Vagina (tissue), 2 donors: ENCODE results near the gene CRIP3. TPM values are rescaled to one million over a fixed set of nuclear protein-coding genes. Genes with fewer than 3 reads are reported as not detected.

Experiments
- DNase-seq, 2 donors: peaks; one replicate each; pipeline ENCODE4 v3.0.0-alpha.2; 2017; ENCODE audit errors: extremely low spot score in 2 of 2
- H3K27ac ChIP-seq: fragments of 200-600 bp; sonication (generic); one replicate; pipeline ENCODE4 v1.5.1; 2019
- H3K27me3 ChIP-seq: fragments of 200-600 bp; sonication (generic); one replicate; pipeline ENCODE4 v1.5.1; 2019
- H3K36me3 ChIP-seq, 2 donors: fragments of 200-600 bp; sonication (generic); one replicate each; pipeline ENCODE4 v1.5.1; 2017 to 2019
- H3K4me1 ChIP-seq: fragments of 200-600 bp; sonication (generic); one replicate; pipeline ENCODE4 v1.5.1; 2019
- H3K4me3 ChIP-seq, 2 donors: fragments of 200-600 bp; sonication (generic); 1 replicate in 1 of 2; 2 replicates in 1 of 2; pipeline ENCODE4 v1.5.1; 2016 to 2019
- H3K9me3 ChIP-seq: fragments of 200-600 bp; sonication (generic); one replicate; pipeline ENCODE4 v1.5.1; 2019
- CTCF ChIP-seq, 3 experiments: fragments of 450-650 bp in 2 of 3; fragments of 200-600 bp in 1 of 3; sonication (generic) in 1 of 3; IDR thresholded peaks; one replicate each; pipeline ENCODE4 v1.5.1; 2017 to 2019; ENCODE audit warnings: antibody characterized with exemption in 3 of 3, mild to moderate bottlenecking in 2 of 3, moderate library complexity in 2 of 3
- POLR2A ChIP-seq, 2 donors: fragments of 450-650 bp; IDR thresholded peaks; one replicate each; pipeline ENCODE4 v1.6.1; 2017; ENCODE audit warnings: antibody characterized with exemption in 2 of 2, mild to moderate bottlenecking in 2 of 2, moderate library complexity in 2 of 2
- POLR2AphosphoS5 ChIP-seq, 2 donors: sonication (generic); formaldehyde crosslinking; IDR thresholded peaks; one replicate each; pipeline ENCODE4 v1.9.0; 2017; ENCODE audit warnings: antibody characterized with exemption in 2 of 2, mild to moderate bottlenecking in 2 of 2, low read depth in 1 of 2; ENCODE audit not compliant: insufficient read depth in 1 of 2
- intact Hi-C: fragments of 100-400 bp; cut with DNase I; formaldehyde crosslinking; loops from one replicate; pipeline ENCODE4 v1.15.1; 2023
- total RNA-seq: library from RNA; depleted of rRNA; stranded (reverse); fragments of >200 nt; gene quantifications from one replicate; pipeline ENCODE4 v1.2.3, GENCODE V29; 2016

The CRIP3 gene
- total RNA-seq, 1 donor from 2014 or later, result not detected

DNA sequence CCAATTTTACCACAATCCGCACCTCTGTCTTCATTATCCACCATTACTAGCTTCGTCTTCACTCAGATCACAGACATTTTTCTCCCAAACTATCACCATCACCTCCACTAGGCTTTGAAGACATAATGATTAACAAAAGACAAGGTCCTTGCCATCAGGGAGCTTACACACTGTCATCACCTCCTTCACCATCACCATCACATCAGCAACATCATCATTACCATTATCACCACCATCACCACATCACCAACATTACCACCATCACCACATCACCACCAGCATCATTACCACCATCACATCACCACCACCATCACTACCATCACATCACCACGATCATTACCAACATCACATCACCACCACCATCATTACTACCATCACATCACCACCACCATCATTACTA, 14.9 kb downstream of the CRIP3 start:
- no peaks in the 10 kb centered on the region for H3K4me1 ChIP-seq
- H3K9me3 ChIP-seq, result no peaks in the 10 kb centered on the region
- no peak overlapping the region for H3K27ac ChIP-seq
- no peak for TF ChIP-seq CTCF (IDR thresholded peaks at IDR 0.05)
- no peaks in the 10 kb centered on the region for H3K36me3 ChIP-seq
- H3K27me3 ChIP-seq, result no peaks in the 10 kb centered on the region
- H3K4me3 ChIP-seq, result no peak overlapping the region
- intact Hi-C loops, result no loop called here
- DNase-seq, result no peak

DNA sequence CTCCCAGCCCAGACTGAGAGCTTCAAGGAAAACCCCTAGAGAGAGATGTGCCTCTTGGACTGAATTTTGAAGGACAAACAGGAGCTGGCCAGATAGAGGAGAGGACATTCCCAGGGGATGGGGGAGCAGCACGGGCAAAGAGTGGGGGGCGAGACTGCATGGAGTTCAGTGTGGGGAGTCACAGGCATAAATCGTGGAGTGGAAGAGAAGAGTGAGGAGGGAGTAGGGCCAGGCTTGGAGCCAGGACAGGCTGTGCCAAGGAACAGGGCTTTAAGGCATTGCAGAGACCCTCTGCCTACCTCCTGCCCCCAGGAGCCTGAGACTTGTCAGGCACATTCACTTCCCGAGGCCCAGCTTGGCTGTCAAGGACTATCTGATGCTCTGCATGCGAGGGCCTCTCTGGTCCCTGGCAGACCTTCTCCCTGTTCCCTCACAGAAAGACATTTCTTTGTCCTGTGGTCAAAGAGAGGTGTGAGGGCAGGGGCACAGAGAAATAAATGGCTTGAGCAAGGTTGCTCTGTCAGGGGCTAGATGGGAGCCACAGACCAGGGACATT, 15.8 kb downstream of the CRIP3 start:
- intact Hi-C loops, result no loop called here
- Histone ChIP-seq H3K9me3 (no peaks in the 10 kb centered on the region), H3K36me3 (no peaks in the 10 kb centered on the region), H3K27ac (no peak overlapping the region), H3K4me3 (no peak overlapping the region), H3K27me3 (no peaks in the 10 kb centered on the region), H3K4me1 (no peaks in the 10 kb centered on the region)
- no peak for TF ChIP-seq CTCF (IDR thresholded peaks at IDR 0.05)
- no peak for TF ChIP-seq POLR2AphosphoS5 (IDR thresholded peaks at IDR 0.05; ENCODE audit: insufficient read depth in 1 of 2, low read depth in 1 of 2)
- no peak for TF ChIP-seq POLR2A (IDR thresholded peaks at IDR 0.05)
- no peak for DNase-seq

GRCh38 chr6:43292341-43292740, 16.3 kb downstream of the CRIP3 start:
- TF ChIP-seq POLR2AphosphoS5 (IDR thresholded peaks at IDR 0.05; ENCODE audit: insufficient read depth in 1 of 2, low read depth in 1 of 2), result no peak
- no peak for TF ChIP-seq POLR2A (IDR thresholded peaks at IDR 0.05)
- no peak for TF ChIP-seq CTCF (IDR thresholded peaks at IDR 0.05)
- H3K9me3 ChIP-seq, result no peaks in the 10 kb centered on the region
- intact Hi-C loops, result no loop called here
- H3K27me3 ChIP-seq, result no peaks in the 10 kb centered on the region
- no peaks in the 10 kb centered on the region for H3K36me3 ChIP-seq
- H3K4me1 ChIP-seq, result no peaks in the 10 kb centered on the region
- no peak overlapping the region for H3K27ac ChIP-seq
- no peak for DNase-seq
- H3K4me3 ChIP-seq, result no peak overlapping the region

DNA sequence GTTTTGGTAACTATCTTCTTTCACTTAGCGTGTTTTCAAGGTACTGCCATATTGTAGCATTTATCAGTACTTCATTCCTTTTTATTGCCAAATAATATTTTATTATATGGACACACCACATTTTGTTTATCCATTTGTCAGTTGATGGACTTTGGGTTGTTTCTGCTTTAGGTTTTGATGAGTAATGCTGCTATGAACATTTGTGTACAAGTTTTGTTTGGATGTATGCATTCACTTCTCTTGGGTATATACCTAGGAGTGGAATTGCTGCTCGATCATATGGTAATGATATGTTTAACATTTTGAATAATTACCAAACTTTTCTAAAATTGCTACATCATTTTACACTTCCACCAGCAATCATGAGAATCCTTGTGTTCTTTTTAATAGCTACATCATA, 16.9 kb downstream of the CRIP3 start:
- no peak for DNase-seq
- TF ChIP-seq POLR2AphosphoS5 (IDR thresholded peaks at IDR 0.05; ENCODE audit: insufficient read depth in 1 of 2, low read depth in 1 of 2), result no peak
- H3K27ac ChIP-seq, result no peak overlapping the region
- no peaks in the 10 kb centered on the region for H3K36me3 ChIP-seq
- H3K9me3 ChIP-seq, result no peaks in the 10 kb centered on the region
- H3K4me1 ChIP-seq, result no peaks in the 10 kb centered on the region
- no peak overlapping the region for H3K4me3 ChIP-seq
- intact Hi-C loops, result no loop called here
- no peaks in the 10 kb centered on the region for H3K27me3 ChIP-seq

DNA sequence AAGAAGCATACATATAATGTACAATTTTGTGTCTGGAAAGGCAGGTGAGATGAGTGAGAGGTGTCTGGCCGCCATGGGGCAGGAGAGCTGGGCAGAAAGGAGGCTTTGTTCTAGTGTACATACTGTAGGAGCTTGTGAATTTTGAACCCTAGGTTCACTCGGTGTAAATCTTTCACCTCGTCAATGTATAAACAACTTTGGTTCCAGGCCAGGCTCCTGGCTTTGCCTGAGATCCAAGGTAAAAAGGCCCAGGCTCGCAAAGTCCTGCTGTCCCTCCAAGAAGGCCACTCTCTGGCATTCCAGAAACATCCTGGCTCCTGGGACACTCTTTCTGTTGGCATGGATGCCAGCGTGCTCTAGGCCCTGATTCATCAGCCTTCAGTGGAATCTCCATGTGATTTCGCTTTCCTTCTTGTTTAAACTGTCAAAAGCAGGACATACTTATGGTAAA, 17.7 kb downstream of the CRIP3 start:
- intact Hi-C loops, result no loop called here
- no peaks in the 10 kb centered on the region for H3K9me3 ChIP-seq
- no peaks in the 10 kb centered on the region for H3K36me3 ChIP-seq
- H3K4me3 ChIP-seq, result no peak overlapping the region
- no peak for DNase-seq
- no peaks in the 10 kb centered on the region for H3K27me3 ChIP-seq
- H3K4me1 ChIP-seq, result no peaks in the 10 kb centered on the region
- TF ChIP-seq POLR2A (IDR thresholded peaks at IDR 0.05) (no peak), POLR2AphosphoS5 (IDR thresholded peaks at IDR 0.05; ENCODE audit: insufficient read depth in 1 of 2, low read depth in 1 of 2) (no peak), CTCF (IDR thresholded peaks at IDR 0.05) (no peak)
- no peak overlapping the region for H3K27ac ChIP-seq
